GM19372 (cell line): ENCODE results near the gene TMEM176B.
"Not testable (repeated sequence)": the region's sequence is repeated elsewhere in the genome, so short reads cannot be mapped to it uniquely, and the experiment has no call there.

Experiments used
- ATAC-seq: cut with Tn5 transposase; IDR thresholded peaks from one replicate; pipeline ENCODE4 v1.9.1; 2021; ENCODE audit warnings: mild to moderate bottlenecking, low read depth, moderate library complexity; ENCODE audit not compliant: unreplicated experiment

TMEM176B gene

GRCh38 chr7:150791746-150792452, 8.3 kb downstream of the TMEM176B start:
- no peak for ATAC-seq

- ATAC-seq = no peak
These were observed 8.9 kb downstream of the TMEM176B start for GRCh38 chr7:150791304-150791703.

GRCh38 chr7:150790416-150791075, 9.6 kb downstream of the TMEM176B start:
- ATAC-seq = no peak

GRCh38 chr7:150788474-150789269, 11.5 kb downstream of the TMEM176B start:
- no peak for ATAC-seq

GRCh38 chr7:150787321-150788281, 12.6 kb downstream of the TMEM176B start:
- ATAC-seq = no peak

GRCh38 chr7:150784954-150785353, 15.2 kb downstream of the TMEM176B start:
- ATAC-seq = no peak

GRCh38 chr7:150784120-150784736, 15.9 kb downstream of the TMEM176B start:
- ATAC-seq = no peak

- no peak for ATAC-seq
These were observed 18.2 kb downstream of the TMEM176B start for GRCh38 chr7:150781961-150782360.

GRCh38 chr7:150781103-150781502, 19.1 kb downstream of the TMEM176B start:
- no peak for ATAC-seq

GRCh38 chr7:150780292-150780691, 19.9 kb downstream of the TMEM176B start:
- ATAC-seq = no peak

- ATAC-seq = no peak
These were observed 21.3 kb downstream of the TMEM176B start for GRCh38 chr7:150778738-150779301.

GRCh38 chr7:150778014-150778737, 22.0 kb downstream of the TMEM176B start:
- no peak for ATAC-seq

- not testable (repeated sequence) for ATAC-seq
These were observed 26.0 kb downstream of the TMEM176B start for GRCh38 chr7:150774131-150774530.

GRCh38 chr7:150769768-150770167, 30.4 kb downstream of the TMEM176B start:
- ATAC-seq = no peak

- ATAC-seq = no peak
These were observed 33.8 kb downstream of the TMEM176B start for GRCh38 chr7:150766334-150766709.

- no peak for ATAC-seq
These were observed 40.7 kb downstream of the TMEM176B start for GRCh38 chr7:150759479-150759878.

GRCh38 chr7:150756858-150757257, 43.3 kb downstream of the TMEM176B start:
- ATAC-seq = no peak

- no peak for ATAC-seq
These were observed 44.0 kb downstream of the TMEM176B start for GRCh38 chr7:150756166-150756565.
